Measurements from ENCODE around the gene FASN. TPM values are rescaled to one million over a fixed set of nuclear protein-coding genes. Genes with fewer than 3 reads are reported as not detected.

FASN gene
- total RNA-seq, 1 experiment from 2014 or later: 956 TPM

- in situ Hi-C loops (cut with HindIII; ENCODE audit: low pct_unique_long_range_greater_than_20kb, low sequenced_read_pairs): no loop called here
- ChIA-PET POLR2A (no interaction called here), CTCF (interaction anchor here (1.0 kb wide), 1 partner anchor 76 kb away, joined by 3 read pairs; no protein-coding TSS in a partner anchor)
- DNase-seq (ENCODE audit: low read depth, low spot score) (no peak), ATAC-seq (no peak)
- no peaks in the 10 kb centered on the region for H3K27me3 ChIP-seq (ENCODE audit: control insufficient read depth, insufficient read depth, low read length)
- peaks cover 19% of the 10 kb centered on the region for H3K4me1 ChIP-seq (ENCODE audit: control insufficient read depth, insufficient read depth, low read length)
- H3K9me3 ChIP-seq (ENCODE audit: control insufficient read depth, insufficient read depth, low read depth, low read length): no peaks in the 10 kb centered on the region
- intact Hi-C loops (cut with micrococcal nuclease; ENCODE audit: unreplicated experiment): no loop called here
- BruUV-seq (replicated peaks): no TSS peak
- TF ChIP-seq POLR2AphosphoS5 (IDR thresholded peaks at IDR 0.05; ENCODE audit: low read depth, low read length) (no peak), SIN3A (IDR thresholded peaks at IDR 0.05; ENCODE audit: borderline replicate concordance, insufficient read depth, low read depth, low read length) (no peak), REST (IDR thresholded peaks at IDR 0.05; ENCODE audit: insufficient read depth in 1 of 2, low read depth in 2 of 2, low read length in 1 of 2) (no peak), TCF7L2 (IDR thresholded peaks at IDR 0.05; ENCODE audit: low read depth, low read length) (no peak)
- TF ChIP-seq, protein P1, sequence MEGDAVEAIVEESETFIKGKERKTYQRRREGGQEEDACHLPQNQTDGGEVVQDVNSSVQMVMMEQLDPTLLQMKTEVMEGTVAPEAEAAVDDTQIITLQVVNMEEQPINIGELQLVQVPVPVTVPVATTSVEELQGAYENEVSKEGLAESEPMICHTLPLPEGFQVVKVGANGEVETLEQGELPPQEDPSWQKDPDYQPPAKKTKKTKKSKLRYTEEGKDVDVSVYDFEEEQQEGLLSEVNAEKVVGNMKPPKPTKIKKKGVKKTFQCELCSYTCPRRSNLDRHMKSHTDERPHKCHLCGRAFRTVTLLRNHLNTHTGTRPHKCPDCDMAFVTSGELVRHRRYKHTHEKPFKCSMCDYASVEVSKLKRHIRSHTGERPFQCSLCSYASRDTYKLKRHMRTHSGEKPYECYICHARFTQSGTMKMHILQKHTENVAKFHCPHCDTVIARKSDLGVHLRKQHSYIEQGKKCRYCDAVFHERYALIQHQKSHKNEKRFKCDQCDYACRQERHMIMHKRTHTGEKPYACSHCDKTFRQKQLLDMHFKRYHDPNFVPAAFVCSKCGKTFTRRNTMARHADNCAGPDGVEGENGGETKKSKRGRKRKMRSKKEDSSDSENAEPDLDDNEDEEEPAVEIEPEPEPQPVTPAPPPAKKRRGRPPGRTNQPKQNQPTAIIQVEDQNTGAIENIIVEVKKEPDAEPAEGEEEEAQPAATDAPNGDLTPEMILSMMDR (IDR thresholded peaks at IDR 0.05): no peak
- H3K27ac ChIP-seq (ENCODE audit: low read length): no peak overlapping the region
- peaks cover 2% of the 10 kb centered on the region; the same call in 1 of the 2 replicates for H3K36me3 ChIP-seq (ENCODE audit: control insufficient read depth, insufficient read depth, low read length)
- H3K4me3 ChIP-seq (ENCODE audit: low read depth in 2 of 2, low read length in 2 of 2): no peak overlapping the region
Measured at GRCh38 chr17:82035488-82035887, 62.5 kb downstream of the FASN start.

DNA sequence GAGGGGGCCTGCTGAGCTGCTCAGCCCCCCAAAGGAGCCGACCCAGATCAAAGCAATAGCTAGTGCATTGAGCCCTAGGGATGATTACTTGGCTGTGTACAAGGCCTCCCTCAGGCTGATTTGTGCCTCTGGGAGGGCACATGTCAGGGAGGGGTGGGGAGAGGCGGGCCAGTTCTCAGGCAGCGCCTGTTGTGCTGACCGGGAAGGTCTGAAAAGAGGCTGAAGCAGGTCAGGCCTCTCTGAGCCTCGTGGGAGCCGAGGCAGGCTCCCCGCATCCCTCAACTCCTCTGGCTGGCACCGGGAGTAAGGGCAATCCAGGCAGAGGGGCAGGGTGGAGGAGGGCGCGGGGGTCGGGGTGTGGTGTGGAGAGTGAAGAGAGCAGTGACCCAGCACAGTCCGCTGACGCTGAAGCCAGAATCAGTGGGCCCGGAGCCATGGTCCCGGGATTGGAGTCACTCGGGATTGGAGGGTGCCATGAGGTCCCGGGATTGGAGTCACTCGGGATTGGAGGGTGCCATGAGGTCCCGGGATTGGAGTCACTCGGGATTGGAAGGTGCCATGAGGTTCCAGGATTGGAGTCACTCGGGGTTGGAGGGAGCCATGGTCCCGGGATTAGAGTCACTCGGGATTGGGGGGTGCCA is 63.5 kb downstream of the FASN start:
- intact Hi-C loops (cut with micrococcal nuclease; ENCODE audit: unreplicated experiment) (no loop called here), in situ Hi-C loops (cut with HindIII; ENCODE audit: low pct_unique_long_range_greater_than_20kb, low sequenced_read_pairs) (no loop called here)
- peaks cover 21% of the 10 kb centered on the region for H3K4me1 ChIP-seq (ENCODE audit: control insufficient read depth, insufficient read depth, low read length)
- ATAC-seq (no peak), DNase-seq (ENCODE audit: low read depth, low spot score) (no peak)
- no peak overlapping the region for H3K4me3 ChIP-seq (ENCODE audit: low read depth in 2 of 2, low read length in 2 of 2)
- no peak for TF ChIP-seq SIN3A (IDR thresholded peaks at IDR 0.05; ENCODE audit: borderline replicate concordance, insufficient read depth, low read depth, low read length)
- H3K27me3 ChIP-seq (ENCODE audit: control insufficient read depth, insufficient read depth, low read length): no peaks in the 10 kb centered on the region
- H3K27ac ChIP-seq (ENCODE audit: low read length): no peak overlapping the region
- no peaks in the 10 kb centered on the region for H3K9me3 ChIP-seq (ENCODE audit: control insufficient read depth, insufficient read depth, low read depth, low read length)
- H3K36me3 ChIP-seq (ENCODE audit: control insufficient read depth, insufficient read depth, low read length): peaks cover 2% of the 10 kb centered on the region; the same call in 1 of the 2 replicates
- CTCF ChIA-PET: no interaction called here
- POLR2A ChIA-PET: no interaction called here
- BruUV-seq (replicated peaks): no TSS peak

- DNase-seq (ENCODE audit: low read depth, low spot score): no peak
- no peak for ATAC-seq
- POLR2A ChIA-PET: no interaction called here
- TSS peak; percentile 80 for BruUV-seq (replicated peaks)
- Histone ChIP-seq H3K36me3 (ENCODE audit: control insufficient read depth, insufficient read depth, low read length) (peaks cover 2% of the 10 kb centered on the region; the same call in 1 of the 2 replicates), H3K27me3 (ENCODE audit: control insufficient read depth, insufficient read depth, low read length) (no peaks in the 10 kb centered on the region), H3K27ac (ENCODE audit: low read length) (no peak overlapping the region), H3K4me3 (ENCODE audit: low read depth in 2 of 2, low read length in 2 of 2) (no peak overlapping the region), H3K9me3 (ENCODE audit: control insufficient read depth, insufficient read depth, low read depth, low read length) (no peaks in the 10 kb centered on the region), H3K4me1 (ENCODE audit: control insufficient read depth, insufficient read depth, low read length) (peaks cover 21% of the 10 kb centered on the region)
- intact Hi-C loops (cut with micrococcal nuclease; ENCODE audit: unreplicated experiment) (no loop called here), in situ Hi-C loops (cut with HindIII; ENCODE audit: low pct_unique_long_range_greater_than_20kb, low sequenced_read_pairs) (no loop called here)
- no peak for TF ChIP-seq POLR2AphosphoS5 (IDR thresholded peaks at IDR 0.05; ENCODE audit: low read depth, low read length)
- TF ChIP-seq, protein P1 (IDR thresholded peaks at IDR 0.05): no peak
- no peak for TF ChIP-seq REST (IDR thresholded peaks at IDR 0.05; ENCODE audit: insufficient read depth in 1 of 2, low read depth in 2 of 2, low read length in 1 of 2)
- no peak for TF ChIP-seq TCF7L2 (IDR thresholded peaks at IDR 0.05; ENCODE audit: low read depth, low read length)
- no peak for TF ChIP-seq SIN3A (IDR thresholded peaks at IDR 0.05; ENCODE audit: borderline replicate concordance, insufficient read depth, low read depth, low read length)
- CTCF ChIA-PET: no interaction called here
Measured at GRCh38 chr17:82033359-82034085, 64.5 kb downstream of the FASN start.

Data from Panc1 (cell line).